ENCODE data around the gene EFCC1. TPM values are rescaled to one million over a fixed set of nuclear protein-coding genes. Genes with fewer than 3 reads are reported as not detected.

The EFCC1 gene
- total RNA-seq, 1 donor = 9.2 TPM

GRCh38 chr3:129050556-129051295 lies 49.6 kb downstream of the EFCC1 start:
- DNase-seq (ENCODE audit: low read depth in 2 of 3, low spot score in 2 of 3) = no peak

DNA sequence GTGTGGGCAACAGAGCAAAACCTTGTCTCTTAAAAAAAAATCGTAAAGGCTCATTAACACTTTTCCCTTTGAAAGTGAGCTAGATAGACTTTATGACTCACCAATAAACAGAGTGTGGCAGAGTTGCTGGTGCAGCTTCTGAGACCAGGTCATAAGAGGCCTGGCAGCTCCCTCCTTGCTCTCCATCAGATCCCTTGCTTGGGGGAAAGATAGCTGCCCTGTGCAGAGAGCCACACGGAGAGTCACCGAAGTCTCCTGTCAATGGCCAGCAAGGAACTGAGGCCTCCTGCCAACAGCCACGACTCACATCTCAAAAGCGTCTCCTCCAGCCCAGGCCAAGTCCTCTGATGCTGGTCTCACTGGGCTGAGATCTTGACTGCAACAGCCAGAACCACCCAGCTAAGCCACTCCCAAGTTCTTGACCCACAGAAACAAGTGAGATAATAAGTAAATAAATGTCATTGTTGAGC lies 50.8 kb downstream of the EFCC1 start:
- DNase-seq (ENCODE audit: low read depth in 2 of 3, low spot score in 2 of 3) = no peak

DNA sequence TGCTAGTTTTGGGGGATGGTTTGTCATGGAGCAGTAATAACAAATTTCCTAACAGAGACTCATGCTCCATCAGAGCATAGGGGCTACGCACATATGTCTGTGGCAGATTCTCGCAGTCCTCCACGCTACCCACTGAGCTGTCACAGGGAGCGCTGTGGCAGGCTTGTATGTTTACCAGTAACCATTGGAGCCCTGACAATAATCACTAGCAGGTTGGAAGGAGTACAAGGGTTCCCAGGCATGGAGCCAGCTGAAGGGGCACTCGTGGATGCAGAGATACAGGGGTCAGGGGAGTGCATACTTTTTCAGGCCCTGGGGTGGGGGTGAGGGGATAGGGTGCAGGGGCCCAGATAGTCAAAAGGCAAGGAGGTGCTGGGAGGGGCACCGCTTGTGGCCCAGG lies 51.6 kb downstream of the EFCC1 start:
- DNase-seq (ENCODE audit: low read depth in 2 of 3, low spot score in 2 of 3) = no peak

DNA sequence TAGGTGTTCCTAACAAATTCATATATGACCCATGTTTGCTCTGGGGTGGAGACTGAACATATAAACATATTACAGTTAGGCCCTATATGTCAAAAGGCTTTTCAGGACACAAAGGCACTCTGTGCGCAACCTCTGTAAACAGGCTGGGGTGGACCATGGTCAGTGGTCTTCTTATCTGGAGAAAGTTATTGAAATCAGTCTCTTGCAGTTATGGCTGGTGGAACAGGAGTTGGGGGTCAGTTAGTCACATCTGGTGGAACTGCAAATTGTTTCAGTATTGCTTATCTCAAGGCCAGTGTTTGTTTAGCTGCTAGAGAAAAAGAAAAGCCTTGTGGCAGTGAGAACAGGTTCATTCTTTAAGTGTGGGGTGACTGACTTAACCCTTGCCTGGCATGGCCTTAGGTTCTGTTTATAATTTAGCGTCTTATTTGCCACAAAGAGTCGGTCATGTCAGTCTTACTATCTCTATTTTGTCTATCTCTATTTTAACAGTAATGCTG lies 53.6 kb downstream of the EFCC1 start:
- DNase-seq (ENCODE audit: low read depth in 2 of 3, low spot score in 2 of 3) = no peak

DNA sequence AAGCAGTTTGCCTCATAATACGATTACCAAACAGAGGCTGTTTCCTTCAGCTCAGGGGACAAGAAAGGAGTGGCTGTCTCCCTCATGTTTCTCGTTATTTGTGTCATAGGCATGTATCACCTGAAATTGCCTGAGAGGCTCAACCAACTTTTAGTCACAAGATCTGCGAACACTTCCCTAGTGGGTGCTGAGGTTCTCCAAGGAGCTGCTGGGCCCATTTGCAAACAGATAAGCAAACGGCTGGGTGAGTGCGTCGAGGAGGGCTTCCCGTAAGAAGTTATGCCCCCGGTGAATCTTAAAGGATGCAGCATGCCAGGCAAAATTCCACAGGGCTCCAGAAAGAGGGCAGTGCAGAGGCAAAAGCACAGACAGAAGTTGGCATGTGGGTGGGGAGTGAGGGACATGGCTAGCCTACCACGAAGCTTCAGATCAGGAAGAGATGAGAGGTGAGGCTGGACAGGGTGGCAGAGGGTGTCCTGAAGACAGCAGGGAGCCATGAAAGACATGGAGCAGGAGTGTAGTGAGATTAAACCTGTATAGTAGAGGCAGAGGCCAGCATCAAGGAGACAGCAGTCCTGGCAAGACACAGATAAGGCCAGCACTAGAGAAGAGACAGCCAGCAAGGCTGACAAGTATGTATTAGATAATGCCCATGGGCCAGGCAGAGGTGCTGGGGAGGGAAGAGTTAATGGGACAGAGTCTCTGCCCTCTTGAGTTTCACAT lies 55.5 kb downstream of the EFCC1 start:
- no peak for DNase-seq (ENCODE audit: low read depth in 2 of 3, low spot score in 2 of 3)

DNA sequence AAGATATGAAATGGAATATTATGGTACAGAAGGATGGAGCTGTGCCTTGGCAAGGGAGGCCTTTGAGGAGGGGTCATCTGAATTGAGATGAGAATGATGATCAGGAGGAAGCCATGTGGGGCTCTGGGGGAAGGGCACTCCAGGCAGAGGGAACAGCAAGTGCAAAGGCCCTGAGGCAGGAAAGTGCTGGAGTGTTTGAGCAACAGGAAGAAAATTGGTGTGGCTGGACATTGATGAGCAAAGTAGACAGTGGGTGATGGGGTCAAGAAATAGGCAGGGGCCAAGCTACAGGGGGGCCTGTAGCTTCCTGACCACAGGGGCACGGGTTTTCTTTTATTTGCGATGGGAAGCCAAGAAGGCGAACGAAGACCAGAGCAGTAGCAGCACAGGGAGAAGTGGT lies 56.1 kb downstream of the EFCC1 start:
- DNase-seq (ENCODE audit: low read depth in 2 of 3, low spot score in 2 of 3) = no peak

DNA sequence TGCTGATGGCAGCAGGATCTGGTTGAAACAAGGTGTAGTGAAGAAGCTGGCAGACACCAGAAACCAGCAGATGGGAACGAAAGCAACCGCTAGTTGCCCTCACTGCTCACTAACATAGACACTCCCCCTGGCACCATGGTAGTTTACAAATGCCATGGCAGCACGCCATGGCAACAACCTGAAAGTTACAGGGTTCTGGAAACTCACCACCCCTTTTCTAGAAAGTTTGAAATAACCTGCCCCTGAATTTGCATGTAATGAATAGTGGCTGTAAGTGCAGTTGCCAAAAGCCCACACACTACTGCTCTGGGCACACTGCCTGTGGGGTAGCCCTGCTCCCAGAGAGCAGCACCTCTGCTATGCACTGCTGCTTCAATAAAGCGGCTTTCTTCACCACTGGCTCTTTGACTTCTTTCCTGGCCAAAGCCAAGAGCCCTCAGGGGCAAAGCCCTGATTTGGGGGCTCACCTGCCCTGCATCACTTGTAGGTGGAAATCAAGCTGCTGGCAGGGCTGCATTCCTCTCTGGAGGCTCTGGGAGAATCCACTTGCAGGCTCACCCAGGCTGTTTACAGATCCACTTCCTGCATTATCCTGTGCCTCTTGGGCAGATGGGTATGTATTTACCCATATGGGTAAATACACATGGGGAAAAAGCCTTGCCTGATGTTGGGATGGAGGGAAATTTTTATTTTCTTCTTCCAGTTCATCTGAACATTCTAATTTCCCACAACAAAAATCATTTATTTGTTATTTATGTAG lies 57.5 kb downstream of the EFCC1 start:
- DNase-seq (ENCODE audit: low read depth in 2 of 3, low spot score in 2 of 3) = peak in 2 of 3 donors; percentile 42 to 70

- no peak for DNase-seq (ENCODE audit: low read depth in 2 of 3, low spot score in 2 of 3)
Observed at GRCh38 chr3:129059311-129059958, 58.3 kb downstream of the EFCC1 start.

DNA sequence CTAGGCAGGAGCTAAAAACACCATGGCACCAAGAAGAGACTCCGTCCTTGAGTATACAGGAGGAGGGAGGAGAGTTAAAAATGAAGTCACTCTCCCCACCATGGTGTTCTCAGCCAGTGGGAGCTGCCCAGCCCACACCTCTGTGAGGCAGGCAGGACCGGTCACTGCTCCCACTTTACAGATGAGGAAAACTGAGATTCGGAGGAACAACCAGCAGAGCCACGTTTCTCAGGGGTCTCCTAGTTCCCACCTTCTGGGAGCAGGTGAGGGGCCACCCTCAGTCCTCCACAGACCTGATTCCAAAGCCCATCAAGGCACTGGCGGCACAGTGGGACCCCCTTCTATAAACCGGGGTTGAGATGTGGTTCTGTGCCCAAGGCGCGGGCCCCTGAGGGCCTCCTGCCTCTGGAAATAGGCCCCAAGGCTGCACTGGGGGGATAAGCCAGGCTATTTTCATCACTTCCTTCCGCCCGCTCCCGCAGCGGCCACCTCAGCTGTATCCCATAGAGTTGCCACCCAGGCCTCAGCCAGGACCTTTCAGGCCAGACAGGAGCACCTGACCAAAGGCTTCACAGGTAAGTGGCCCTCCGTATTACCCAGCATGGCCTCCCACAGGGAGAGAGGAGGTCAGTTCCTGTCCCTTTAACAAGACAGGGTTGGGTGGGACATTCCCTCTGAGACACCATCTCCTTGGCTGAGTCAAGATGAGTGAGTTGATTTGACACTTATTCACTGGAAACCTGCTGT lies 59.3 kb downstream of the EFCC1 start, which contains the start of gene GP9:
Gene GP9, plus strand, starts transcription at position 504 of the 747 bp plus-strand sequence. CDS start 961 bp downstream, outside the sequence.
- DNase-seq (ENCODE audit: low read depth in 2 of 3, low spot score in 2 of 3) = peak in 2 of 3 donors; percentile 49 to 72

DNA sequence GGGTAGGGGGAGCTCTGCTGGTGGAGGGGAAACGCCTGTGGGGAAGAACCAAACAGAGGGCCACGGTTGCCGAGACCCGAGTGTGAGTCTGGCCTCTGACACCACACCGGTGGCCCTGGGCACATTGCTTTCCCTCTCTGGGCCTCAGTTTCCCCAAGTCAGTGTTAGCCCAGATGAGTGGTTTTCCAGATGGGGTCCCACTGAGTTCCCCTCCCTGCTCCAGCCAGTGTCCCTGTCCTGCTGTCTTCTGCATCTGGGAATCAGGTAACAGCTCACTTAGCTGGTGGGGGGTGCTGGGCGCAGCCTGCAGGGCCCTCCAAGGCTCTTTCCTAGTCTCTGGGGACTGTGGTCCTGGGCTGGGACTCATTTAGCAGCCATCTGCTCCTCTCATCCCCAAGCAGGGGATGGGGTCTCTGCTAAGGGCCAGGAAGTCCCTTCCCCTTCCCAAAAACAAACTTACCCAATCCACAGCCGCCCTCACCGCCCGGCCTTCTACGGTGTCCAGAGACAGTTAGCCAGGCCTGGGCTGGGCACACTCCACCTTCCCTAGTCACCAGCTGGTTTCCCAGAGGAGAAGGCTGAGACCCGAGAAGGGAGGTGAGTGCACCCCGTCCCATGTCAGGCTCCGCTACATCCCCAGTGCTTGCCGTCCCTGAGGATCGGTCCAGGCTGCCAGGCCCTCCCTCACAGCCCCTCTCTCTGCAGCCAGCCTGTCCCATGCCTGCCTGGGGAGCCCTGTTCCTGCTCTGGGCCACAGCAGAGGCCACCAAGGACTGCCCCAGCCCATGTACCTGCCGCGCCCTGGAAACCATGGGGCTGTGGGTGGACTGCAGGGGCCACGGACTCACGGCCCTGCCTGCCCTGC lies 60.2 kb downstream of the EFCC1 start:
- DNase-seq (ENCODE audit: low read depth in 2 of 3, low spot score in 2 of 3) = no peak

DNA sequence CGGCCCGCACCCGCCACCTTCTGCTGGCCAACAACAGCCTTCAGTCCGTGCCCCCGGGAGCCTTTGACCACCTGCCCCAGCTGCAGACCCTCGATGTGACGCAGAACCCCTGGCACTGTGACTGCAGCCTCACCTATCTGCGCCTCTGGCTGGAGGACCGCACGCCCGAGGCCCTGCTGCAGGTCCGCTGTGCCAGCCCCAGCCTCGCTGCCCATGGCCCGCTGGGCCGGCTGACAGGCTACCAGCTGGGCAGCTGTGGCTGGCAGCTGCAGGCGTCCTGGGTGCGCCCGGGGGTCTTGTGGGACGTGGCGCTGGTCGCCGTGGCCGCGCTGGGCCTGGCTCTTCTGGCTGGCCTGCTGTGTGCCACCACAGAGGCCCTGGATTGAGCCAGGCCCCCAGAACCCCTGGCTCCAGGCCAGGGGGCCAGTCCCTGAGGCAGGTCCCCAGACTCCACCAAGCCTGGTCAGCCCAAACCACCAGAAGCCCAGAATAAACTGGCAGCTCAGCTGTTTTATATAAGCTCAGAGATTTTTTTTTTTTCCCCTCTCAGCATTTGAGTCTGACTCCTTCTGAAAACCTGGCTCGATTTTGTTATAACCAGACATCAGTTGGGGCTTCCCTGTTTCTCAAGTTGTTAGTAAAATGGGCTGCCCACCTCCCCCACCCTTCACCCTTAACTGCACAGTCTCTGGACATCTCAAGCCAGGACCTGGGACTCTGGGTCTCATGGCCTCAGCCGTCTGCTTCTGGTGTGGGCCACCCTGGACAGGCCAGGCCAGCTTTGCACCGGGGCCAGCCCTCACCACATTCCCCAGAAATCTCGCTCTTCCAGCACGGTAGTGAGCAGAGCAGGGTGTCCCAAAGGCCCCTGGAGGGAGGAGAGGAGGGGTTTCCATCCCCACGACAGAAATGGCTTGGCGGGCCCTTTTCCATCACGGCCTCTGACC lies 61.1 kb downstream of the EFCC1 start:
- no peak for DNase-seq (ENCODE audit: low read depth in 2 of 3, low spot score in 2 of 3)

GRCh38 chr3:129063091-129063640 lies 62.1 kb downstream of the EFCC1 start:
- no peak for DNase-seq (ENCODE audit: low read depth in 2 of 3, low spot score in 2 of 3)

DNA sequence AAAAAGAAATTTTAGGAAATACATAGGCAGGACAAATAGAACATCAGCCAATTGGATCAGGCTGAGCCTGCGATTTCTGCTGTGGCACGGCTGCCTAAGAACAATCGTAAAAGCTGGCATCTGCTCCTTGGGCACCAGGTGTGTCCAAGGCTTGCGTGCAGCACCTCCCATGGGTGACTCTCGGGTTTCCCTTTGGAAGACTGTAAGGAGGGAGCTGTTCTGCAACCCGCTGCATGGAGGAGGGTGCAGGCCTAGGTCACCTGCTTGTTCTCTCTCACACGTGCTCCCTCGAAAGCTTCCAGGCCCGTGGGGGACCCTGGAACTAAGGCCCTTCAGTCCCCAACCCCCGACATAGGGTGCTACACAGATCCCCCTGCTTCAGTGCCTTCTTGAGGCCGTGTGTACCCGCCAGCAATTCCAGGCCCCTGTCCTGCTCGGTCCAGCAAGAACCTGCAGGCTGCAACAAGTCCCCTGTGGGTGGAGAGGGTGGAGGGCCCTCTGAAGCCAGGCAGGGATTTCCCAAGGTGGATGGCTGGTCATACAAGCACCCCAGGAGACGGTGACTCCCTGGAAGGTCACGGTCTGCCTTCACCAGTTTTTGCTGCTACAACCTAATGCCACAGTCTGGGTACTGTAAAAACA lies 62.9 kb downstream of the EFCC1 start:
- DNase-seq (ENCODE audit: low read depth in 2 of 3, low spot score in 2 of 3) = no peak

DNA sequence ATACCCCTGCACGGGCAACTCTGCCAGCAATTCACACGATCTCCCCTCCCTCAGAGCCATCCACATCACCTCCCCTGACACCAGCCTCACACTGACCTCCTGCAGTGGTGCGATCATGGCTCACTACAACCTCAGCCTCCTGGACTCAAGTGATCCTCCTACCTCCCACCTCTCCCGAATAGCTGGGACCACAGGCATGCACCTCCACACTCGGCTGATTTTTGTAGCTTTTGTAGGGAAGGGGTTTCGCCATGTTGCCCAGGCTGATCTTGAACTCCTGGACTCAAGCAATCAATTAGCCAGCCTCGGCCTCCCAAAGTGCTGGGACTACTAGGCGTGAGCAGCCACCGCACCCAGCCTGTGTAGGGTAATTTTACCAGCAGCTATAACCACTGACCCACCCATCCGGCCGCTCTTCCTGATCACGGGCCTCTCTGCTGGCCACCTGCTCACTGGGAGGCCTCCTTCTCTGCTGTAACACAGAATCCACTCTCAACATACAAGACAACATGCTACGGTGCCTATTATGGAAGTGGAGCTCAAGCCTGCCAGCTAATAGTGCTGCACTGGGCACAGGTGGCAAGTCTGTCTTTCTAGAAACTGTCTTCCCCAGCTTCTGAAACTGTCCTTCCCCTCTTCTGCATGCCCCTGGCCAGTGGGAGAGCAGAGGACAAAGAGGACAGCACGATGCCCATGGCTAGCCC lies 64.1 kb downstream of the EFCC1 start:
- no peak for DNase-seq (ENCODE audit: low read depth in 2 of 3, low spot score in 2 of 3)

DNA sequence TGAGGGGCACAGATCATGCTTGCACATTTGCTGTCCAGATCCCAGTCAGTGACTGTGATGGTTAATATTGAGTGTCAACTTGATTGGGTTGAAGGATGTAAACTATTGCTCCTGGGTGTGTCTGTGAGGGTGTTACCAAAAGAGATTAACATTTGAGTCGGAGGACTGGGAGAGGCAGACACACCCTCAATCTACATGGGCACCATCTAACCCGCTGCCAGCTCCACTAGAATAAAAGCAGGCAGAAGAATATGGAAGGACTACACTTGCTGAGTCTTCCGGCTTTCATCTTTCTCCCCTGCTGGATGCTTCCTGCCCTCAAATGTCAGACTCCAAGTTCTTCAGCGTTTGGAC lies 64.6 kb downstream of the EFCC1 start:
- no peak for DNase-seq (ENCODE audit: low read depth in 2 of 3, low spot score in 2 of 3)

- peak in 1 of 3 donors; percentile 77 for DNase-seq (ENCODE audit: low read depth in 2 of 3, low spot score in 2 of 3)
Observed at GRCh38 chr3:129067719-129068118, 66.6 kb downstream of the EFCC1 start.
